GM23338 (cell line): Measurements from ENCODE around the gene HHAT. TPM values are rescaled to one million over a fixed set of nuclear protein-coding genes. Genes with fewer than 3 reads are reported as not detected.

Source experiments
- ATAC-seq: fragments of 200-7000 bp; cut with Tn5 transposase; 3 replicates; pipeline ENCODE4 v1.9.1; 2020
- DNase-seq: peaks from one replicate; pipeline ENCODE4 v3.0.0-alpha.2; 2015; ENCODE audit warnings: low spot score
- H2AFZ ChIP-seq: fragments of 200-600 bp; sonication (generic); 2 replicates; pipeline ENCODE4 v1.8.0; 2016; ENCODE audit warnings: antibody characterized with exemption, mild to moderate bottlenecking, moderate library complexity
- H3F3A ChIP-seq: fragments of 200-600 bp; sonication (generic); replicated peaks from 2 replicates; pipeline ENCODE4 v1.8.0; 2017; ENCODE audit warnings: antibody characterized with exemption, mixed run types, low read depth
- H3K27ac ChIP-seq: fragments of 200-600 bp; sonication (generic); 2 replicates; pipeline ENCODE4 v1.6.1; 2016; ENCODE audit warnings: low read depth
- H3K27me3 ChIP-seq: fragments of 200-600 bp; sonication (generic); 2 replicates; pipeline ENCODE4 v1.8.0; 2016; ENCODE audit warnings: mild to moderate bottlenecking, mixed run types, moderate library complexity; ENCODE audit not compliant: insufficient read depth
- H3K36me3 ChIP-seq: fragments of 200-600 bp; sonication (generic); 2 replicates; pipeline ENCODE4 v1.8.0; 2016; ENCODE audit warnings: mild to moderate bottlenecking; ENCODE audit not compliant: insufficient read depth
- H3K4me1 ChIP-seq: fragments of 200-600 bp; sonication (generic); 2 replicates; pipeline ENCODE4 v1.8.0; 2016; ENCODE audit warnings: mild to moderate bottlenecking, moderate library complexity; ENCODE audit not compliant: insufficient read depth
- H3K4me2 ChIP-seq: fragments of 200-600 bp; sonication (generic); 2 replicates; pipeline ENCODE4 v1.7.1; 2017; ENCODE audit warnings: mixed run types
- H3K4me3 ChIP-seq: fragments of 200-600 bp; sonication (generic); 2 replicates; pipeline ENCODE4 v1.6.1; 2016; ENCODE audit warnings: mixed run types
- H3K79me2 ChIP-seq: fragments of 200-600 bp; sonication (generic); replicated peaks from 2 replicates; pipeline ENCODE4 v1.8.0; 2017; ENCODE audit warnings: mild to moderate bottlenecking; ENCODE audit not compliant: insufficient read depth
- H3K9me2 ChIP-seq: fragments of 200-600 bp; sonication (generic); 2 replicates; pipeline ENCODE4 v1.8.0; 2017; ENCODE audit not compliant: insufficient read depth
- H4K20me1 ChIP-seq: fragments of 200-600 bp; sonication (generic); replicated peaks from 2 replicates; pipeline ENCODE4 v1.8.0; 2017; ENCODE audit warnings: mild to moderate bottlenecking; ENCODE audit not compliant: insufficient read depth
- H3K27ac Mint-ChIP-seq: 2 replicates; pipeline ENCODE4 v1.8.0; 2020; ENCODE audit warnings: inconsistent platforms, mild to moderate bottlenecking, moderate library complexity, mixed read lengths
- H3K27me3 Mint-ChIP-seq: 3 replicates; pipeline ENCODE4 v1.8.0; 2022; ENCODE audit warnings: low read depth, mild to moderate bottlenecking, moderate library complexity, mixed read lengths, inconsistent platforms; ENCODE audit not compliant: insufficient read depth, poor library complexity
- H3K36me3 Mint-ChIP-seq: 3 replicates; pipeline ENCODE4 v1.8.0; 2021; ENCODE audit warnings: low read depth, mild to moderate bottlenecking, inconsistent platforms, moderate library complexity, mixed read lengths
- H3K4me1 Mint-ChIP-seq: 3 replicates; pipeline ENCODE4 v1.8.0; 2020; ENCODE audit warnings: mild to moderate bottlenecking, inconsistent platforms, mixed read lengths
- H3K4me3 Mint-ChIP-seq: 3 replicates; pipeline ENCODE4 v1.8.0; 2021; ENCODE audit warnings: moderate library complexity, mild to moderate bottlenecking, inconsistent platforms, mixed read lengths
- H3K9me3 Mint-ChIP-seq: 3 replicates; pipeline ENCODE4 v1.8.0; 2020; ENCODE audit warnings: moderate library complexity, mild to moderate bottlenecking, inconsistent platforms, mixed read lengths
- CTCF ChIP-seq, 2 experiments: fragments of 200-600 bp in 1 of 2; sonication (generic) in 1 of 2; conservative IDR thresholded peaks; 2 replicates each; pipeline versions ENCODE4 v1.5.1 to v1.6.1; 2016 to 2017; ENCODE audit warnings: antibody characterized with exemption in 2 of 2, low read depth in 2 of 2, mild to moderate bottlenecking in 2 of 2, moderate library complexity in 1 of 2
- ETS1 ChIP-seq: IDR thresholded peaks from 2 replicates; pipeline ENCODE4 v1.6.1; 2016; ENCODE audit warnings: antibody characterized with exemption
- EZH2 ChIP-seq: fragments of 200-600 bp; sonication (generic); IDR thresholded peaks from one replicate; pipeline ENCODE4 v1.8.0; 2017; ENCODE audit warnings: antibody characterized with exemption, mild to moderate bottlenecking, low read depth; ENCODE audit not compliant: unreplicated experiment
- EZH2phosphoT487 ChIP-seq: fragments of 200-600 bp; sonication (generic); IDR thresholded peaks from one replicate; pipeline ENCODE4 v1.8.1; 2018; ENCODE audit warnings: antibody characterized with exemption; ENCODE audit not compliant: unreplicated experiment
- JUNB ChIP-seq: IDR thresholded peaks from one replicate; pipeline ENCODE4 v1.6.1; 2016; ENCODE audit warnings: antibody characterized with exemption; ENCODE audit not compliant: unreplicated experiment
- NANOG ChIP-seq: IDR thresholded peaks from 2 replicates; pipeline ENCODE4 v1.6.1; 2016; ENCODE audit warnings: antibody characterized with exemption, borderline replicate concordance
- POLR2AphosphoS5 ChIP-seq: IDR thresholded peaks from 2 replicates; pipeline ENCODE4 v1.6.1; 2016; ENCODE audit warnings: antibody characterized with exemption, low read depth
- REST ChIP-seq: IDR thresholded peaks from one replicate; pipeline ENCODE4 v1.6.1; 2018; ENCODE audit warnings: antibody characterized with exemption; ENCODE audit not compliant: unreplicated experiment
- STAT1 ChIP-seq: IDR thresholded peaks from one replicate; pipeline ENCODE4 v1.6.1; 2016; ENCODE audit warnings: antibody characterized with exemption; ENCODE audit not compliant: unreplicated experiment
- ZNF114 ChIP-seq: fragments of 250-450 bp; sonication (Bioruptor Pico); IDR thresholded peaks from 2 replicates; pipeline ENCODE4 v1.5.0; 2020; ENCODE audit warnings: mild to moderate bottlenecking, moderate library complexity
- ZNF462 ChIP-seq: fragments of 250-450 bp; sonication (Bioruptor Pico); IDR thresholded peaks from 2 replicates; pipeline ENCODE4 v1.5.0; 2020; ENCODE audit warnings: mild to moderate bottlenecking, moderate library complexity
- polyA plus RNA-seq: library from polyadenylated mRNA; unstranded; fragments of >200 nt; fragmentation: Nextera tagmentation; extraction: Ambion mirVana; gene quantifications from 2 replicates; pipeline ENCODE4 v1.2.1, GENCODE V29; 2016
- total RNA-seq: library from RNA; depleted of rRNA; stranded (reverse); fragments of >200 nt; shearing (Covaris generic); gene quantifications from 2 replicates; pipeline ENCODE4 v1.2.3, GENCODE V29; 2014

The HHAT gene
- total and polyA plus RNA-seq, 2 experiments from 2014 or later: 0.11 to 0.66 TPM

- Histone ChIP-seq H3K27me3 (no peaks in the 10 kb centered on the region), H3K4me3 (no peak overlapping the region), H3K27ac (no peak overlapping the region), H3K9me2 (no peaks in the 10 kb centered on the region), H3K4me2 (no peak overlapping the region), H3K79me2 (no peaks in the 10 kb centered on the region), H3F3A (no peaks in the 10 kb centered on the region), H3K4me1 (peaks cover 5% of the 10 kb centered on the region; the same call in 1 of the 2 replicates), H4K20me1 (no peaks in the 10 kb centered on the region), H2AFZ (no peak overlapping the region), H3K36me3 (no peaks in the 10 kb centered on the region)
- no peak overlapping the region for H3K4me3 Mint-ChIP-seq
- ATAC-seq: no peak
- no peak for DNase-seq
- peaks cover 11% of the 10 kb centered on the region for H3K4me1 Mint-ChIP-seq
- H3K9me3 Mint-ChIP-seq: no peaks in the 10 kb centered on the region
- H3K27ac Mint-ChIP-seq: no peak overlapping the region
- H3K27me3 Mint-ChIP-seq: no peaks in the 10 kb centered on the region
- no peaks in the 10 kb centered on the region for H3K36me3 Mint-ChIP-seq
- TF ChIP-seq REST (no peak), POLR2AphosphoS5 (no peak), JUNB (no peak), EZH2phosphoT487 (no peak), NANOG (no peak), ETS1 (no peak), CTCF (conservative IDR thresholded peaks at IDR 0.05; ENCODE audit: low read depth in 2 of 2) (no peak), ZNF462 (CRISPR knock-in tag) (no peak), EZH2 (no peak), ZNF114 (CRISPR knock-in tag) (no peak), STAT1 (no peak)
Observed at GRCh38 chr1:210500831-210501230, 172.1 kb downstream of the HHAT start.
